Lower leg skin (tissue), 3 donors: ENCODE data around the gene GIN1.

Experiments
- CTCF ChIP-seq, 3 donors: fragments of 450-650 bp; IDR thresholded peaks; one replicate each; pipeline ENCODE4 v1.5.1; 2016; ENCODE audit warnings: antibody characterized with exemption in 3 of 3, mild to moderate bottlenecking in 3 of 3, moderate library complexity in 2 of 3
- POLR2A ChIP-seq, 2 donors: fragments of 450-650 bp; IDR thresholded peaks; one replicate each; pipeline ENCODE4 v1.6.1; 2016 to 2017; ENCODE audit warnings: antibody characterized with exemption in 2 of 2, mild to moderate bottlenecking in 1 of 2, moderate library complexity in 1 of 2

DNA sequence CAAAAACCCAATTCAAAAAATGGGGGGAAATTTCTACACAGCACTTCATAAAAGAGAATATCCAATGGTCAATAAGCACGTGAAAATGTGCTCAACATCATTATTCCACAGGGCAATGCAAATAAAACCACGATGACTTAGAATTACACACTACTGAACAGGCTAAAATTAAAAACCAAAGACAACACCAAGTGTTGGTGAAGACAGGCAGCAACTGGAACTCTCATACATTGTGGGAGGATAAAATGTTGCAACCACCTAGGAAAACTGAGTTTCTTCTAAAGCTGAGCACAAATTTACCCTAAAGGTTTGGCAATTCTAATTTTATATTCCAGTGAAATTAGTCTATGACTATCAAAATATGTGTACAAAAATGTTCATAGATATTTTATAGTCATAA lies 9.5 kb downstream of the GIN1 start:
- TF ChIP-seq CTCF (IDR thresholded peaks at IDR 0.05): no peak
- TF ChIP-seq POLR2A (IDR thresholded peaks at IDR 0.05): no peak
